Activated CD8-positive, alpha-beta memory T cell treated with anti-CD3 and anti-CD28 coated beads for 4 hours (primary cell): ENCODE results near the gene SYNJ1.
"Not testable (repeated sequence)": the region's sequence is repeated elsewhere in the genome, so short reads cannot be mapped to it uniquely, and the experiment has no call there.

Experiments
- DNase-seq, 2 donors: peaks; one replicate each; pipeline ENCODE4 v3.0.0-alpha.2; 2020; ENCODE audit warnings: low read depth in 2 of 2

The SYNJ1 gene

GRCh38 chr21:32739946-32740345 is 12.1 kb upstream of the SYNJ1 start:
- no peak for DNase-seq

GRCh38 chr21:32736083-32736482 is 8.3 kb upstream of the SYNJ1 start:
- not testable (repeated sequence) for DNase-seq

GRCh38 chr21:32735524-32735923 is 7.7 kb upstream of the SYNJ1 start:
- DNase-seq: no peak

- no peak for DNase-seq
Observed at GRCh38 chr21:32733990-32734613, 6.3 kb upstream of the SYNJ1 start.

- DNase-seq: no peak
Observed at GRCh38 chr21:32733356-32733755, 5.5 kb upstream of the SYNJ1 start.

- no peak for DNase-seq
Observed at GRCh38 chr21:32732544-32732943, 4.7 kb upstream of the SYNJ1 start.

GRCh38 chr21:32728848-32729247 is 1.0 kb upstream of the SYNJ1 start:
- no peak for DNase-seq

- DNase-seq: no peak
Observed at GRCh38 chr21:32728456-32728839, 635 bp upstream of the SYNJ1 start.

- no peak for DNase-seq
Observed at GRCh38 chr21:32726839-32727686, 750 bp downstream of the SYNJ1 start.

GRCh38 chr21:32719085-32719484 is 8.7 kb downstream of the SYNJ1 start:
- DNase-seq: no peak

- no peak for DNase-seq
Observed at GRCh38 chr21:32717851-32718316, 9.9 kb downstream of the SYNJ1 start.

- DNase-seq: no peak
Observed at GRCh38 chr21:32716486-32716885, 11.3 kb downstream of the SYNJ1 start.

- DNase-seq: no peak
Observed at GRCh38 chr21:32713726-32714125, 14.1 kb downstream of the SYNJ1 start.

GRCh38 chr21:32712641-32713040 is 15.2 kb downstream of the SYNJ1 start:
- DNase-seq: no peak

GRCh38 chr21:32712043-32712442 is 15.8 kb downstream of the SYNJ1 start:
- no peak for DNase-seq

GRCh38 chr21:32710987-32711386 is 16.8 kb downstream of the SYNJ1 start:
- no peak for DNase-seq

GRCh38 chr21:32710069-32710784 is 17.6 kb downstream of the SYNJ1 start:
- DNase-seq: no peak

- DNase-seq: no peak
Observed at GRCh38 chr21:32708069-32708468, 19.7 kb downstream of the SYNJ1 start.

- no peak for DNase-seq
Observed at GRCh38 chr21:32705901-32706300, 21.9 kb downstream of the SYNJ1 start.

GRCh38 chr21:32705139-32705538 is 22.7 kb downstream of the SYNJ1 start:
- DNase-seq: no peak

- DNase-seq: no peak
Observed at GRCh38 chr21:32702702-32703101, 25.1 kb downstream of the SYNJ1 start.

GRCh38 chr21:32698971-32699693 is 28.7 kb downstream of the SYNJ1 start:
- DNase-seq: no peak
